ENCODE measurements around the gene OVCA2.

Gene OVCA2

GRCh38 chr17:2090804-2091534 lies 49.1 kb downstream of the OVCA2 start:
- DNase-seq: no peak

- DNase-seq: no peak
Observed at GRCh38 chr17:2092253-2092652, 50.4 kb downstream of the OVCA2 start.

Measured in stimulated activated CD4-positive, alpha-beta T cell treated with anti-CD3 and anti-CD28 coated beads, Interleukin-4, amount 100 ng/mL, for 1 hour (primary cell).